HG03175 (cell line): ENCODE data around the gene FLVCR1.
"Not testable (repeated sequence)": the region's sequence is repeated elsewhere in the genome, so short reads cannot be mapped to it uniquely, and the experiment has no call there.

ENCODE experiments used
- ATAC-seq: cut with Tn5 transposase; IDR thresholded peaks from one replicate; pipeline ENCODE4 v1.9.1; 2021; ENCODE audit warnings: mild to moderate bottlenecking, moderate library complexity; ENCODE audit not compliant: unreplicated experiment

The FLVCR1 gene

DNA sequence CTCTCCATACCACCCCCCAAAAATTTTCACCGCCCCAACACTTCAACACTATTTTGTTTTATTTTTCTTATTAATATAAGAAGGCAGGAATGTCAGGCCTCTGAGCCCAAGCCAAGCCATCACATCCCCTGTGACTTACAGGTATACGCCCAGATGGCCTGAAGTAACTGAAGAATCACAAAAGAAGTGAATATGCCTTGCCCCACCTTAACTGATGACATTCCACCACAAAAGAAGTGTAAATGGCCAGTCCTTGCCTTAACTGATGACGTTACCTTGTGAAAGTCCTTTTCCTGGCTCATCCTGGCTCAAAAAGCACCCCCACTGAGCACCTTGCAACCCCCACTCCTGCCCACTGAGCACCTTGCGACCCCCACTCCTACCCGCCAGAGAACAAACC lies 56.0 kb downstream of the FLVCR1 start:
- not testable (repeated sequence) for ATAC-seq

DNA sequence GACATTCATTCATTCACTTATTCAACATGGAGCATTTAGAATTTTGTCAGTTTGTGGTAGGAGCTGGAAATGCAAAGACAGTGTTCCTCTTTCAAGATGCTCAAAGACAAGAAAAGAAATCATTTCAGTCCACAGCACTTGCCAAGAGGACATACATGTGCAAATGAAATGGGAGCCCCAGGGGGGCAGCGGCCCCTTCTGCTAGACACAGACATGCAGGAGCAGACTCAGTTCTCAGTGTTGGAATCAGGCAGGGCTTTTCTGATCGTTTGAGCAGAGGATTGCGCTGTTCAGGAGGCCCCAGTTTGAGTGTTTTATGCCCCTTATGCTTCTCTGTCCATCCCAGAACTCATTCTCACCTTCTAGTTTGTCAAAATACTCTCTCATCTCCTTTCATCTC lies 56.7 kb downstream of the FLVCR1 start:
- ATAC-seq: no peak

- no peak for ATAC-seq
Measured at GRCh38 chr1:212915245-212916091, 57.4 kb downstream of the FLVCR1 start.

DNA sequence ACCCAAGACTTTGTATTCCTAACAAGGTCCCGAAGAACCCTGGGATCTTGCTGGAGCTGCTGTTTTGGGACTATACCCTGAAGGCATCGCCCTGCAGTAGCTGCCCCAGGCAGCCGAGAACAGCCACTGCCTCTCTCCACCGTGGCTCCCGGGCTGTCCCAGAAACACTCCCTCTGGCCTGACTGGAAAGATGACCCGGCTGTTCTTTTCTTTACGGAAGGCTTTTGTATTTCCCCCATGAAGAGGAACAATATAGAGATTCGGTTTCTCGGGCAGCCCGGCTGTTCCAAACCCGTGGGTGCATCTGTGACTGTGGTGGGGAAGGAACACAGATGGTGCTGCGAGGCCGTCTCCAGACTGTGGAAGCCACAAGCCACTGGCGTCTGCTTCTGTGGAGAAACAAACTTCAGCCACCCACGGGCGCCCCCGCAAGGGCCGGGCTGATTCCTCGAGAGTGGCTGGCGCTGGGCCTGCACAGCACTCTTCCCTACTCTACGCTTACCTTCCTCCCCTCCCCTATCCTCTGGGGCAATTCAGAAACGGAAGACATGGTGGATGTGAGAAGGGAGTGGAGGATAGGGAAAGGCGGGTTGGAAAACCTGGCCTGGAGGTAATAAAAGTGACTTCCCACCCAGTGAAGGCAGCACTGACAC lies 58.5 kb downstream of the FLVCR1 start:
- no peak for ATAC-seq

GRCh38 chr1:212917134-212917485 lies 59.0 kb downstream of the FLVCR1 start:
- no peak for ATAC-seq

DNA sequence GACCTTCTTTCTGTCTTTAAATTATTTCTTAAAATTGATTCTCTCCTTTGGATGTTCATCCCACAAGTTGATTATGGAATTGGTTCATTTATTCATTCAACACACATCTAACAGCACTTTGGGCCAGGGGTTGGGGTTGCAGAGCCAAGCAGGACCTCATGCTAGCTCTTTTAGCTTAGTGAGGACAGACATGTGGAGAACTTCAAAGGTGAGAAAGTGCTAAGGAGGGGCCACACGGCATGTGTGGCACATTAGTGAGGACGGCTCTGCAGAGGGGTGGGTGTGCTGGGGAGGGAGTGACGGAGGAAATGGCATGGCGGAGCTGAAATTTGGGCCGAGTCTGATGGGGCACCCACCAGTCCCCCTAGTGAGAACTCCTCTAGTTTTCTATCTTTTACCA lies 59.8 kb downstream of the FLVCR1 start:
- no peak for ATAC-seq

DNA sequence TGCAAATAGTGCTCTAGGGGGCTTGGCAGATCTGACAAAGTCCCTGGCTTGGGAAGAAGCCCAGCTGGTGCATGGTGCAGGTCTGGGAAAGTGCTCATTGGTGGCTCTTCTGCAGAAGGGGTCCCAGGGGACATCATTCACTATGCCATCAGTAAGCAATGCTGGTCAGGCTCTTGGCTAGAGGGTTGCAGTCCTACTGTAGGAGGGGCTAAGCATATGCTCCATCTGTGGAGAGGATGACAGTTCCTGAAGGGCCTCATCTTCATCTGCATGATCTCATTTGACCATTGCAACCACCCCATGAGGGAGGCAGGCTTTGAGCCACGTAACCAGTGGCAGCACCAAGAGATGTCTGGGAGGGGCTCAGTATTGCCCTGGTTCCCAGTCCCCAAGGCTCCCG lies 60.7 kb downstream of the FLVCR1 start:
- ATAC-seq: no peak

GRCh38 chr1:212920246-212920645 lies 62.2 kb downstream of the FLVCR1 start:
- ATAC-seq: no peak

DNA sequence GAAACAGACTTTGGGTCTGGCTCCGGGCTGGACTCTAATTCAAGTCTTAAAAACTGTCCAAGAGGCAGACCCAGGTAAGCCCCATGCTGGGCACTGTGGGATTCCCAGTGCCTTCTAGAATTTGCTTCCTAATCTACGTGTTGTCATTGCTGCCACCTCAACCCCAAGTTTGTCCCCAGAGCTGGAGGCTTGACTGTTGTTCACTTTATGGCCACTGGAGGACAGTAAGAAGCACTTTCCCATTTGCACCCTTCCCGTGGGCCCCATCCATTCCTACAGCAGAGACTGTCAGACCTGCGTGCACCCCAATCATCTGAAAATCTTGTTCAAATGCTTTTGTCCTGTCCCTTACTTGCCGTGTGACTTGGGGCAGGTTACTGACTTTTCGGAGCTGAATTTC lies 62.8 kb downstream of the FLVCR1 start:
- no peak for ATAC-seq

DNA sequence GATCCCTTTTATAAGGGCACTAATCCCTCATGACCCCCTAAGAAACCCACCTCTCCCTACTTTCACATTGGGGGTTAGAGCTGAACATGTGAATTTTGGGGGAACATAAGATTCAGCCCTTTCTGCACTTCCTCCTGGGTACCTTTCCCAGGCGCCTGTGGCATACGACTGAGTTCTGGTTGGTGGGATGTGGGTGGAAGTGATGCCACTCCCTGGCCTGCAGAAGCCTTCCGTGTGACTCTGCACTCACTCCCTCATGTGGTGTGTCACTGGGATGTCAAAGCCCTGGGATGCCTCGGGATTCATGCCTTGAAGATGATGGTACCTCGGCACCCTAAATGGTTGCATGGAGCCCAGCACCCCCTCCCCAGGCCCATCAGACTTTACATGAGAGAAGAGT lies 63.9 kb downstream of the FLVCR1 start:
- no peak for ATAC-seq

- no peak for ATAC-seq
Measured at GRCh38 chr1:212926372-212926771, 68.3 kb downstream of the FLVCR1 start.

- no peak for ATAC-seq
Measured at GRCh38 chr1:212928323-212929291, 70.5 kb downstream of the FLVCR1 start.

GRCh38 chr1:212930986-212931678 lies 73.1 kb downstream of the FLVCR1 start:
- ATAC-seq: no peak

DNA sequence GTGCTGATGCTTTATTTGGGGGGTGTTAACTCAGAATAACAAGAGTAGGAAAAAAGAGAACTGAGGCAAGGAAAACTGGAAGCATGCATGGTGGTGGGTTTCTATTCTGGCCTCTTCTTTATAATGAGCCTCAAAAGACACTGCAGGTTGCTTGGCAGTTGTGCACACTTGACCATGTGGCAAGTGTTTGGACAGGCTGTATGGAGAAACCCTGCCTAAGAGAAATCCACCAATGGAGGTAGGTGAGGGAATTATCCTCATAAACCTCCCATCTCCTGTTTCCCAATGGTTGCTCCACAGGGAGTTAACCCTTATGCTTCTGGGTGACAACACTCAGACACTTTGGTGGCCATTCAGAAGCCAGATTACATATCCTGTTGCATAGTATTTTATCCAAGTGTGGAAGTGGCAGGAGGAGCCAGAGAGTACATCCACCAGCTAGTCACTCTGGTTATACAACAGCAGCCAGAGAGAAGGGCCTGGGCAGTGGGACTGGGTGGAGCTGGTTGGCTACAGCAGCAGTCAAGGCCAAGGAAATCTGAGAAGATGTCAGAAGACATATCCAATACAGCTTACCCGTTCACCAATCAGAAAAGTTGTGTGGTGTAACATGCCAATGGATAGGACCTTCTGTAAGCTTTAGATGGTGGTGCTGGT lies 75.9 kb downstream of the FLVCR1 start:
- ATAC-seq: no peak

DNA sequence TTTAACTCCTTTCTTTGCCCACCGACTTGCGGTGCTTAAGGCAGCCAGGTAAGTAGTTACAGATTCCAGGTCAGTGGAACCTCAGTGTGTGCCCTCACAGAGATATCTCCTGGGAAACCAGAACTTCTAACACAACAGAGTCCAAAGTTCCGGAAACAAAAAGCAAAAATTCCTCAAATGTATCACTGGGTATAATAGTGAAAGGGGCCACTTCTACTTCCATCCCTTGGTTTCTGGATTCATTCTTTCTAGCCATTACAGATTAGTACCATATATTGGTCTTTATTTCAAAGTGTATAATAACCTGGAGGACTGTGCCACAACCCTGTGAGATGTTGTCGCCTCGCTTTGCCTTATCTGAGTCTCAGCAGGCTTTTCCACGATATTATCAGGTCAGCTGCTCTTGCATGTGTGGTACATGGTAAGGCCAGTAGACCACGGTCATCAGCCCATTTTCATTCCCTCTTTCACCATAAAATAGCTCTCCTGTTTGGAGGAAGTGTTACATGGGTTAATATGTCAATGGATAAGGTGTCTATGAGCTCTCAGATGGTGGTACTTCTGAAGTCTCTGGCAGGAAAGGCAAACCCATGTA lies 77.4 kb downstream of the FLVCR1 start:
- ATAC-seq: no peak

DNA sequence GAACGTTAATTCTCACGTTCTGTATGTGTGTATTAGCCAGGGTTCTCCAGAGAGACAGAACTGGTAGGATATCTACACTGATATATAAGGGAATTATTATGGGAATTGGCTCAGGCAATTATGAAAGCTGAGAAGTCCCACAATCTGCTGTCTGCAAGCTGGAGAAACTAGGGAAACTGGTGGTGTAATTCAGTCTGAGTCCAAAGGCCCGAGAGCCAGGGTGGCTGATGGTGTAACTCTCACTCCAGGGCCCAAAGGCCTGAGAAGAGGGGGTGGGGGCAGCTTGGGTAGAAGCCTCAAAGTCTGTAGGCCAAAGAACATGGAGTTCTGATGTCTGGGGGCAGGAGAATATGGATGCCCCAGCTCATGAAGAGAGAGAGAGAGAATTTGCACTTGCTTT lies 79.0 kb downstream of the FLVCR1 start:
- no peak for ATAC-seq

DNA sequence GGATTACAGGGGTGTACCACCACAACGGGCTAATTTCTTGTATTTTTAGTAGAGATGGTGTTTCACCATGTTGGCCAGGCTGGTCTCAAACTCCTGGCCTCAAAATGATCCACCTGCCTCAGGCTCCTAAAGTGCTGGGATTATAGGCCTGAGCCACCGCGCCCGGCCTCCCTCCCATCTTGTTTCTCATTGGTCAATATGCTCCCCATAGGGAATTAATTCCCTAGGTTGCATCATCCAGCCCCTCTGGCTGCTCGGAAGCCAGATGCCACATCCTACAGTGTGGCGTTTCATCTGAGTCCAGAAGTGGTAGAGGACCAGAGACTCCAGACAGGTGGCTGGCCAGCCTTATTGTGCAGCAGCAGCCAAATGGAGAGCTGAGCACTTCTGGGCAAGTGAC lies 80.8 kb downstream of the FLVCR1 start:
- ATAC-seq: no peak

DNA sequence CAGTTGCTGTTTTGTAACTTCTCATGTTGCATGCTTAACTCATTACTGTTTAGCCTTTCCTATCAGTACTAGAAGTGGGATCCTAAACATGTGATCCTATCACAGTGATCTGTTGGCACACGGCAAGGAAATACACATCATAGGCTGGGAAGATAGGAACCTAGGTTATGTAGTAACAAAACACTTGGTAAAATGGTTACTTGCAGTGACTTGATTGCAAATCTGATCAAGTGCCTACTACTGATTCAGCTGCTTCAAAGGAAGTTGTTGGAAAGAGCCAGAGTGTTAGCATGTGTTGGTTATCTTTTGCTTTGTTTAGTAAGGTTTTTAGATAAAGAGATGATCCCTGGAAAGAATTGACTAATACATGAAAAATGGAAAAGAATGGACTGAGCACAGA lies 83.4 kb downstream of the FLVCR1 start:
- no peak for ATAC-seq

GRCh38 chr1:212942679-212943392 lies 84.8 kb downstream of the FLVCR1 start:
- no peak for ATAC-seq
